PC-3 (cell line): ENCODE data around the gene TIMP3. TPM values are rescaled to one million over a fixed set of nuclear protein-coding genes. Genes with fewer than 3 reads are reported as not detected.

Experiments used
- ATAC-seq: fragments of 200-7000 bp; cut with Tn5 transposase; 2 replicates; pipeline ENCODE4 v1.9.1; 2020; ENCODE audit warnings: mild to moderate bottlenecking, moderate library complexity
- BruUV-seq: library from RNA; stranded (reverse); fragments of 400-500 nt; replicated peaks from 2 replicates; lab custom pipeline; 2021; lab: Mats Ljungman, UMichigan
- CTCF ChIA-PET: fragments of 300-600 bp; sonication (Branson Sonifier 250); formaldehyde crosslinking; loops from one replicate; lab custom pipeline; 2022; ENCODE audit warnings: antibody characterized with exemption; lab: Charles Lee
- POLR2A ChIA-PET: fragments of 300-600 bp; sonication (Branson Sonifier 250); formaldehyde crosslinking; loops from one replicate; lab custom pipeline; 2022; ENCODE audit warnings: antibody characterized with exemption; ENCODE audit not compliant: unreplicated experiment; lab: Charles Lee
- DNase-seq: peaks from one replicate; pipeline ENCODE4 v3.0.0-alpha.2; 2015
- H2AFZ ChIP-seq: fragments of 300-600 bp; sonication (generic); 2 replicates; pipeline ENCODE4 v1.6.0; 2016; ENCODE audit warnings: antibody characterized with exemption, low read length
- H3F3A ChIP-seq: fragments of 300-600 bp; sonication (generic); one replicate; pipeline ENCODE4 v1.6.0; 2017; ENCODE audit warnings: antibody characterized with exemption, low read length, control low read depth, mild to moderate bottlenecking; ENCODE audit not compliant: unreplicated experiment
- H3K27ac ChIP-seq: fragments of 300-600 bp; sonication (generic); 2 replicates; pipeline ENCODE4 v1.5.1; 2016; ENCODE audit warnings: mild to moderate bottlenecking, low read length
- H3K27me3 ChIP-seq: fragments of 300-600 bp; sonication (generic); 2 replicates; pipeline ENCODE4 v1.6.1; 2016; ENCODE audit warnings: low read length, mixed read lengths
- H3K36me3 ChIP-seq: fragments of 300-600 bp; sonication (generic); 2 replicates; pipeline ENCODE4 v1.6.1; 2016; ENCODE audit warnings: low read depth, mixed run types, low read length, mixed read lengths
- H3K4me1 ChIP-seq: fragments of 300-600 bp; sonication (generic); 2 replicates; pipeline ENCODE4 v1.5.1; 2016; ENCODE audit warnings: low read length; ENCODE audit not compliant: insufficient read depth
- H3K4me2 ChIP-seq: fragments of 300-600 bp; sonication (generic); 2 replicates; pipeline ENCODE4 v1.6.0; 2016; ENCODE audit warnings: low read length
- H3K4me3 ChIP-seq: fragments of 300-600 bp; sonication (generic); 2 replicates; pipeline ENCODE4 v1.5.1; 2016; ENCODE audit warnings: mild to moderate bottlenecking, low read length, mixed read lengths
- H3K79me2 ChIP-seq: fragments of 300-600 bp; sonication (generic); 2 replicates; pipeline ENCODE4 v1.6.1; 2017; ENCODE audit warnings: low read length, mixed read lengths
- H3K9ac ChIP-seq: fragments of 300-600 bp; sonication (generic); 2 replicates; pipeline ENCODE4 v1.6.0; 2016; ENCODE audit warnings: mild to moderate bottlenecking, low read length
- H3K9me2 ChIP-seq: fragments of 300-600 bp; sonication (generic); replicated peaks from 2 replicates; pipeline ENCODE4 v1.6.1; 2016; ENCODE audit warnings: mixed run types, low read length, mixed read lengths
- H3K9me3 ChIP-seq: fragments of 300-600 bp; sonication (generic); 2 replicates; pipeline ENCODE4 v1.6.1; 2016; ENCODE audit warnings: low read length, mixed read lengths
- H4K20me1 ChIP-seq: fragments of 300-600 bp; sonication (generic); 2 replicates; pipeline ENCODE4 v1.6.1; 2016; ENCODE audit warnings: low read length, mixed read lengths
- EZH2 ChIP-seq: fragments of 300-600 bp; sonication (generic); IDR thresholded peaks from one replicate; pipeline ENCODE4 v1.6.1; 2017; ENCODE audit warnings: antibody characterized with exemption, mild to moderate bottlenecking, low read length; ENCODE audit not compliant: unreplicated experiment
- EZH2phosphoT487 ChIP-seq: fragments of 300-600 bp; sonication (generic); IDR thresholded peaks from 2 replicates; pipeline ENCODE4 v1.6.1; 2018; ENCODE audit warnings: mild to moderate bottlenecking, antibody characterized with exemption, low read length, borderline replicate concordance
- intact Hi-C: fragments of 100-400 bp; cut with micrococcal nuclease; formaldehyde crosslinking; loops from 2 replicates; pipeline ENCODE4 v1.9.0; 2023
- total RNA-seq: library from RNA; depleted of rRNA; stranded (reverse); fragments of >200 nt; gene quantifications from 2 replicates; pipeline ENCODE4 v1.2.3, GENCODE V29; 2014
- TF ChIP-seq, protein P1 (sequence below): fragments of 300-600 bp; sonication (generic); conservative IDR thresholded peaks from 2 replicates; pipeline ENCODE4 v1.5.1; 2017; ENCODE audit warnings: antibody characterized with exemption, low read depth, mild to moderate bottlenecking, low read length

TIMP3 gene
- total RNA-seq, 1 experiment from 2014 or later = not detected

DNA sequence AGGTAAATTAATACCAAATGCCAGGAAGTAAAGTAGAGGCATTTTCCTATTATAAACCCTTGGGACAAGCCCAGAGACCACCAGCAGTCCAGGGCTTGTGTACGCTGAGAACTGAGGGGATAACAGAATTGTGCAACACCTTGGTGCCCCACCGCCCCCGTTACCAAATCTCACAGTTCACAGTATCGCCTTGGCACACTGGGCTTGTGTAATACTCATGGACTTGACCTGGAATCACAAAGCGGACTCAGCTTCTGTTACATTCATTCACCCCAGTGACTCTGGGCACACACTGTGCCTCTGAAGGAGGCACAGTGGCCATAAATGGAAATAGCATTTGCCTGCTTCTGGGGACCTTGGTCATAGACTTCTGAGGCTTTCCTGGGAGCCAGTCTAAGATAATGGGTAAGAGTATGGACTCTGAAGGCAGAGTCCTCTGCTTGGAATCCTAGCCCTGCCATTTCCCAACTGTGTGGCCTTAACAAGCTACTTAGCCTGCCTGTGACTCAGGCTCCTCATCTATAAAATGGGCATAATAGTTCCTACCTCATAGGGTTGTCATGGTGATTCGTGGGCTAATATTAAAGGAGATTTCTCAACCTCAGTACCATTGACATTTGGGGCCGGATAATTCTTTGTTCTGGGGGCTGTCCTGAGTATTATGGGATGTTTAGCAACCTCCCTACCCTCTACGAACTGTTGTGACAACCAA is 53.7 kb downstream of the TIMP3 start:
- no peaks in the 10 kb centered on the region for H4K20me1 ChIP-seq
- no peak for DNase-seq

DNA sequence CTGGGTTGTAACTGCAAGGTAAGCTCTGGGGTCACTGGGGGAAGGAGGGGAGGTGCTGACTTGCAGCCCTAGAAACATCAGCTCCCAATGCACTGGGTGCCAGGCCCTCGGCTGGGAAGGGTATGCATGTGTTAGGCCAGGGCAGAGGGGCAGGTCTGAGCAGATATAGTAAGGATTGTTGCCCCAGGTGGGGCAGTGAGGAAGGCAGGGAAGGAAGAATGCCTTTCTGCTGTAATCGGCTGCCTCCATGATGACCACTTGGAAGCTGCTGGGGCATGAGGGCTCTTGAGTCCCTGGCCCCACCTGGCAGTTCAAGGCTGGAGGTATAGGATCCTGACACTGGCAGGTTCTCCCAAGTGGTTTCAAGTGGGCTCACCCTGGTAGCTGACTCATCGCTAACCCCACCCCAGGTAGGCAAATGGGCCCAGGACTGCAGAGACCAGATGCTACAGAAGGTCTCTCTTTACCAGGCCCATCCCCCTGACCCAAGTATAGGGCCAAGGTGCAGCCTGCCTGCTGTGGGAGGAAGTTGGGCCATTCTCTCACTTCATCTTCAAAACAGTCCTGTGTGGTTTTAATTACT is 56.7 kb downstream of the TIMP3 start:
- H2AFZ ChIP-seq = no peak overlapping the region
- no peaks in the 10 kb centered on the region for H3K36me3 ChIP-seq
- H3K9me3 ChIP-seq = no peaks in the 10 kb centered on the region
- POLR2A ChIA-PET = no interaction called here
- DNase-seq (no peak), ATAC-seq (no peak)
- no peak overlapping the region for H3K27ac ChIP-seq
- no TSS peak for BruUV-seq
- CTCF ChIA-PET = no interaction called here
- intact Hi-C loops = no loop called here
- no peaks in the 10 kb centered on the region for H3K4me1 ChIP-seq
- TF ChIP-seq, protein P1, sequence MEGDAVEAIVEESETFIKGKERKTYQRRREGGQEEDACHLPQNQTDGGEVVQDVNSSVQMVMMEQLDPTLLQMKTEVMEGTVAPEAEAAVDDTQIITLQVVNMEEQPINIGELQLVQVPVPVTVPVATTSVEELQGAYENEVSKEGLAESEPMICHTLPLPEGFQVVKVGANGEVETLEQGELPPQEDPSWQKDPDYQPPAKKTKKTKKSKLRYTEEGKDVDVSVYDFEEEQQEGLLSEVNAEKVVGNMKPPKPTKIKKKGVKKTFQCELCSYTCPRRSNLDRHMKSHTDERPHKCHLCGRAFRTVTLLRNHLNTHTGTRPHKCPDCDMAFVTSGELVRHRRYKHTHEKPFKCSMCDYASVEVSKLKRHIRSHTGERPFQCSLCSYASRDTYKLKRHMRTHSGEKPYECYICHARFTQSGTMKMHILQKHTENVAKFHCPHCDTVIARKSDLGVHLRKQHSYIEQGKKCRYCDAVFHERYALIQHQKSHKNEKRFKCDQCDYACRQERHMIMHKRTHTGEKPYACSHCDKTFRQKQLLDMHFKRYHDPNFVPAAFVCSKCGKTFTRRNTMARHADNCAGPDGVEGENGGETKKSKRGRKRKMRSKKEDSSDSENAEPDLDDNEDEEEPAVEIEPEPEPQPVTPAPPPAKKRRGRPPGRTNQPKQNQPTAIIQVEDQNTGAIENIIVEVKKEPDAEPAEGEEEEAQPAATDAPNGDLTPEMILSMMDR = no peak
- TF ChIP-seq EZH2phosphoT487 = no peak
- no peak for TF ChIP-seq EZH2
- no peaks in the 10 kb centered on the region for H4K20me1 ChIP-seq
- H3K4me3 ChIP-seq = no peak overlapping the region
- H3K4me2 ChIP-seq = no peak overlapping the region
- H3K9ac ChIP-seq = no peak overlapping the region
- H3K27me3 ChIP-seq = no peaks in the 10 kb centered on the region
- no peaks in the 10 kb centered on the region for H3K9me2 ChIP-seq
- H3K79me2 ChIP-seq = no peaks in the 10 kb centered on the region
- no peaks in the 10 kb centered on the region for H3F3A ChIP-seq

More for the DNA sequence above, 53.7 kb downstream of the TIMP3 start:
- TF ChIP-seq EZH2phosphoT487 (no peak), EZH2 (no peak)
- TF ChIP-seq, protein P1 = no peak
- Histone ChIP-seq H3K4me1 (no peaks in the 10 kb centered on the region), H3K27me3 (no peaks in the 10 kb centered on the region), H3K9me3 (no peaks in the 10 kb centered on the region), H3K4me2 (no peak overlapping the region), H3K36me3 (no peaks in the 10 kb centered on the region), H3K4me3 (no peak overlapping the region), H3K9ac (no peak overlapping the region), H3K79me2 (no peaks in the 10 kb centered on the region), H3K27ac (no peak overlapping the region), H2AFZ (no peak overlapping the region), H3F3A (no peaks in the 10 kb centered on the region), H3K9me2 (no peaks in the 10 kb centered on the region)
- BruUV-seq = no TSS peak
- POLR2A ChIA-PET = no interaction called here
- CTCF ChIA-PET = no interaction called here
- intact Hi-C loops = no loop called here
- no peak for ATAC-seq

GRCh38 chr22:32858957-32859356 is 57.5 kb downstream of the TIMP3 start:
- no peaks in the 10 kb centered on the region for H3K4me1 ChIP-seq
- BruUV-seq = no TSS peak
- ATAC-seq (no peak), DNase-seq (no peak)
- no peak overlapping the region for H3K4me3 ChIP-seq
- intact Hi-C loops = no loop called here
- ChIA-PET POLR2A (no interaction called here), CTCF (no interaction called here)
- no peaks in the 10 kb centered on the region for H3K27me3 ChIP-seq
- H3K9ac ChIP-seq = no peak overlapping the region
- H3K27ac ChIP-seq = no peak overlapping the region
- H3K79me2 ChIP-seq = no peaks in the 10 kb centered on the region
- H2AFZ ChIP-seq = no peak overlapping the region
- no peaks in the 10 kb centered on the region for H4K20me1 ChIP-seq
- H3F3A ChIP-seq = no peaks in the 10 kb centered on the region
- no peak overlapping the region for H3K4me2 ChIP-seq
- no peak for TF ChIP-seq EZH2
- no peak for TF ChIP-seq EZH2phosphoT487
- TF ChIP-seq, protein P1 = no peak
- no peaks in the 10 kb centered on the region for H3K36me3 ChIP-seq
- no peaks in the 10 kb centered on the region for H3K9me3 ChIP-seq
- H3K9me2 ChIP-seq = no peaks in the 10 kb centered on the region
